Progenitor cell of endocrine pancreas (in vitro differentiated cells): ENCODE data around the gene ARHGEF10L. TPM values are rescaled to one million over a fixed set of nuclear protein-coding genes. Genes with fewer than 3 reads are reported as not detected.
A peak's percentile ranks its signal among the peaks of the same experiment; 100 is the strongest.

Source experiments
- DNase-seq: peaks from one replicate; pipeline ENCODE4 v3.0.0; 2021; ENCODE audit warnings: low spot score; ENCODE audit not compliant: unreplicated experiment
- H3K27ac Mint-ChIP-seq: 2 replicates; pipeline ENCODE4 v1.8.0; 2021; ENCODE audit warnings: mild to moderate bottlenecking, moderate library complexity, mixed read lengths
- H3K27me3 Mint-ChIP-seq: 2 replicates; pipeline ENCODE4 v1.8.0; 2021; ENCODE audit warnings: mixed read lengths
- H3K36me3 Mint-ChIP-seq: 2 replicates; pipeline ENCODE4 v1.8.0; 2022; ENCODE audit warnings: mixed read lengths; ENCODE audit not compliant: insufficient read depth
- H3K4me1 Mint-ChIP-seq: 2 replicates; pipeline ENCODE4 v1.8.0; 2021; ENCODE audit warnings: low read depth, mixed read lengths
- H3K4me3 Mint-ChIP-seq: 2 replicates; pipeline ENCODE4 v1.8.0; 2021; ENCODE audit warnings: low read depth, mild to moderate bottlenecking, moderate library complexity, mixed read lengths
- H3K9me3 Mint-ChIP-seq: 2 replicates; pipeline ENCODE4 v1.8.0; 2021; ENCODE audit warnings: low read depth, mixed read lengths
- total RNA-seq: library from RNA; stranded (reverse); gene quantifications from 2 replicates; pipeline ENCODE4 v1.2.1, GENCODE V29; 2021
- TF ChIP-seq, protein P1 (sequence below): fragments of 200-600 bp; sonication (generic); IDR thresholded peaks from one replicate; pipeline ENCODE4 v1.5.0; 2021; ENCODE audit warnings: antibody characterized with exemption, mild to moderate bottlenecking; ENCODE audit not compliant: unreplicated experiment

The ARHGEF10L gene
- total RNA-seq, 1 donor from 2014 or later, result 31.3 TPM

DNA sequence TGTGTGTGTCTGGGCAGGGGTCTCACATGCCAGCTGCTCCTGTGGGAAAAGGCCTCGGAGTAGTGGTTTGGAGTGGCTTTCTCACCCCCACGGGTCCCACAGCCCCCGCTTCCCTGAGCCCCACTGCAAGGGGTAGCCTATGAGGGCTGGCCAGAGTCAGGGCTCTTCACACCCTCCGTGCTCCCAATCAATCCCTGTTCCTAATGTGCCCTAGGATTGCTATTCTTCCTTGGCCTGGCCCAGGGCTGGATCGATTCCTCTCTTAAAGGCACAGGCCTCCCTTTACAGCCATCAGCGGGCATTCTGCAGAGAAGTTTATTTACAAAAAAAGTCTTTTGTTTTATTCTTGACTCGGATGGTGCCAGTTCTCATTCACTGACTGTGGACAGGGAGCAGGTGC lies 196.3 kb downstream of the ARHGEF10L start:
- peak; percentile 18 for DNase-seq
- Mint-ChIP-seq H3K27ac (no peak overlapping the region), H3K36me3 (no peaks in the 10 kb centered on the region), H3K9me3 (no peaks in the 10 kb centered on the region), H3K4me3 (no peak overlapping the region), H3K27me3 (peaks cover 10% of the 10 kb centered on the region), H3K4me1 (peaks cover 6% of the 10 kb centered on the region)
- TF ChIP-seq, protein P1, sequence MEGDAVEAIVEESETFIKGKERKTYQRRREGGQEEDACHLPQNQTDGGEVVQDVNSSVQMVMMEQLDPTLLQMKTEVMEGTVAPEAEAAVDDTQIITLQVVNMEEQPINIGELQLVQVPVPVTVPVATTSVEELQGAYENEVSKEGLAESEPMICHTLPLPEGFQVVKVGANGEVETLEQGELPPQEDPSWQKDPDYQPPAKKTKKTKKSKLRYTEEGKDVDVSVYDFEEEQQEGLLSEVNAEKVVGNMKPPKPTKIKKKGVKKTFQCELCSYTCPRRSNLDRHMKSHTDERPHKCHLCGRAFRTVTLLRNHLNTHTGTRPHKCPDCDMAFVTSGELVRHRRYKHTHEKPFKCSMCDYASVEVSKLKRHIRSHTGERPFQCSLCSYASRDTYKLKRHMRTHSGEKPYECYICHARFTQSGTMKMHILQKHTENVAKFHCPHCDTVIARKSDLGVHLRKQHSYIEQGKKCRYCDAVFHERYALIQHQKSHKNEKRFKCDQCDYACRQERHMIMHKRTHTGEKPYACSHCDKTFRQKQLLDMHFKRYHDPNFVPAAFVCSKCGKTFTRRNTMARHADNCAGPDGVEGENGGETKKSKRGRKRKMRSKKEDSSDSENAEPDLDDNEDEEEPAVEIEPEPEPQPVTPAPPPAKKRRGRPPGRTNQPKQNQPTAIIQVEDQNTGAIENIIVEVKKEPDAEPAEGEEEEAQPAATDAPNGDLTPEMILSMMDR, result no peak

DNA sequence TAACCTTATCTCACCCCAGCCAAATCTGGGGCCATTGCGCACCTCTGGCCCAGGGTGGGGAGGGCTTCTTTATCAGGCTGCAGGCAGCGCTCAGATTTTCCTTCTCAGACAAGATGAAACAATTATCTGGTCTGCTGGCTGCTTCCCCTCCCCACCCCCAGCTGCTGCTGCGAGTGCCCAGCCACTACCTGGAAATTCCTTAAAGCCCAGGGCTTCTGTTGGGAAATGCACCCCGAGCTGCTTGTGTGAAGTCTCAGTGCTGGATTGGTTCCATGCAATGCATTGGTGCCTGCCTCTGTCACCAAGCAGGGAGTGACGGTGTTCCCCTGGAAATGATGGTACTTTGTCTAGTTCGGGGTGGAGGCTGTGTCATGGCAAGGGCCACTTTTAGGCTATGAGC lies 197.1 kb downstream of the ARHGEF10L start:
- no peak overlapping the region for H3K4me3 Mint-ChIP-seq
- H3K27me3 Mint-ChIP-seq, result peaks cover 14% of the 10 kb centered on the region
- H3K36me3 Mint-ChIP-seq, result no peaks in the 10 kb centered on the region
- no peaks in the 10 kb centered on the region for H3K9me3 Mint-ChIP-seq
- no peak overlapping the region for H3K27ac Mint-ChIP-seq
- DNase-seq, result no peak
- peaks cover 6% of the 10 kb centered on the region for H3K4me1 Mint-ChIP-seq
- TF ChIP-seq, protein P1, result no peak

DNA sequence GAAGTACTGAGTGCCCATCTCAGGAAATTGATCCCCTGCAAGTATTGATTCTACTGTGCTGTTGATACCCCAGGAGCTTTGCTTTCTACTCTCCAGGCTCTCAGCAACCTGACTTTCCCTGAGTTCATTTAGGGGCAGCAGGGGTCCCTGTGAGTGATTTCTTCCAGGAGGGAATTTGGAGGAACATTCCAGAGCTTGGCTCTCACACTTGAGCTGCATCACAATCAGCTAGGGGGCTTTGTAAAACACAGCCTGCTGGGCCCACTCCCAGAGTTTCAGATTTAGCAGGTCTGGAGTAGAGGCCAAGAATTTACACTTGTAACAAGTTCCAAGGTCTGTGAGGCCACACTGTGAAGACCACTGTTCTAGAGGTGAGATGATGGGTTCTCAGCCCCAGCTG lies 199.6 kb downstream of the ARHGEF10L start:
- no peak for DNase-seq
- Mint-ChIP-seq H3K27me3 (peaks cover 21% of the 10 kb centered on the region), H3K36me3 (no peaks in the 10 kb centered on the region), H3K4me1 (peaks cover 6% of the 10 kb centered on the region), H3K27ac (no peak overlapping the region), H3K4me3 (no peak overlapping the region), H3K9me3 (no peaks in the 10 kb centered on the region)
- TF ChIP-seq, protein P1, result no peak

DNA sequence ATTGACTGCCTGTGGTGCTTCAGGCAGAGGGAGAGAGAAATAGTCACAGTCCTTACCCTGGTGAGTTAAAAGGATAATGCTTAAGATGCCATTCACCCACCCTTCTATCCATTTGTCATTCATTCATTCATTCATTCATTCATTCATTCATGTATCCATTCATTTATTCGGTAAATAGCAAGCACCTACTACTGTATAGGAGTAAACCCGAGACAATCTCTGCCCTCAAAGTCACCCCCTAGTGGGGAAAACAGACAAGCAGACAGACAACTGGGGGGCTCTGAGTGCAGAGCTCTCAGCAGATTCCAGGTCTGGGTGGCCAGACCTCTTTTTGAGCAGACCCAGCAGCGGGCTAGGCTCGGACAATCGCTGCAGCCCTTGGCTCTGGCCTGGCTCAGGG lies 201.6 kb downstream of the ARHGEF10L start:
- H3K4me3 Mint-ChIP-seq, result no peak overlapping the region
- no peaks in the 10 kb centered on the region for H3K9me3 Mint-ChIP-seq
- DNase-seq, result no peak
- H3K27me3 Mint-ChIP-seq, result peaks cover 24% of the 10 kb centered on the region
- no peaks in the 10 kb centered on the region for H3K4me1 Mint-ChIP-seq
- TF ChIP-seq, protein P1, result no peak
- H3K36me3 Mint-ChIP-seq, result no peaks in the 10 kb centered on the region
- H3K27ac Mint-ChIP-seq, result no peak overlapping the region

DNA sequence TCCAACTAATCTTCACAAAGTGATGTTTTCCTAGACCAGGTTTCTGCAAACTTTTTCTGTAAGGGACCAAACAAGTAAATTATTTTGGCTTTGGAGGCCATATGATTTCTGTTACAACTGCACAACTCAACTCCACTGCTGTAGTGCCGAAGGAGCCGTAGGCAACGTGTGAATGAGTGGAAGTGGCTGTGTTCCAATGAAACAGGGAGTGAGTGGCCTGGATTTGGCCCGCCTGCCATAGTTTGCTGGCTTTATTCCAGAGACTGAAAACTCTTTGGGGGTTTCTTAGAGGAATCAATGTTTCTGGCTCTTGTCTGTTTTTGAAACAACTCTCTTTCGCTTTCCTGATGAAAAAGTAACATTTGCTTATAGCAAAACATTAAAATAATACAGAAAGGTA lies 203.1 kb downstream of the ARHGEF10L start:
- Mint-ChIP-seq H3K9me3 (no peaks in the 10 kb centered on the region), H3K4me3 (no peak overlapping the region), H3K36me3 (no peaks in the 10 kb centered on the region), H3K27me3 (peaks cover 24% of the 10 kb centered on the region), H3K27ac (no peak overlapping the region), H3K4me1 (no peaks in the 10 kb centered on the region)
- TF ChIP-seq, protein P1, result no peak
- DNase-seq, result no peak
